Measurements from ENCODE around the gene NRG3. TPM values are rescaled to one million over a fixed set of nuclear protein-coding genes. Genes with fewer than 3 reads are reported as not detected.

Gene NRG3
- total RNA-seq, 1 donor from 2014 or later, result 0.92 TPM

DNA sequence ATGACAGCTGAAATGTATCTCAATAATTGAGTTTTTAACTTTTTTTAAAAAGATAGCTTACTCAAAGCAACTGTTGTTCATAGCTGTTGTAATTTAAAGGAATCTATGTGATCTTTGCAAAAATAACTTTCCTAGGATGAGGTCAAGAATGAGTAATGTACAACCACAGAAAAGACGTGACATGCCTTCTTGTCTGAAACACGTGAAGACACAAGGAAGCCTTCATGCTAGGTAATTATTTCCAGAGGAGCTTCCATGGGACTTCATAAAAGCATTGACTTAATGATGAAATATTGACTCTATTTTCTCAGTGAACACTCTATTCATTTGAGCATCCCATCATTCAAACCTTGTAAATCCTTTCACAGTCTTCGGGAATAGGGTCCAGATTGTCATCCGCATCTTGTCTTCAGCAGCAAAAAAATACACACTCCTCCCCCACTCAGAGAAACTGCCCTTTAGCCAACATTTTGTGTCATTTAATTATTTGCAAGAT, 528.0 kb downstream of the NRG3 start:
- H3K4me3 ChIP-seq (ENCODE audit: low read depth, low read length), result no peak overlapping the region
- no peak for TF ChIP-seq CTCF (conservative IDR thresholded peaks at IDR 0.05; ENCODE audit: low read depth, low read length)
- peak; percentile 36 for DNase-seq (ENCODE audit: low read depth)

- no peak for DNase-seq (ENCODE audit: low read depth)
- TF ChIP-seq CTCF (conservative IDR thresholded peaks at IDR 0.05; ENCODE audit: low read depth, low read length), result no peak
- H3K4me3 ChIP-seq (ENCODE audit: low read depth, low read length), result no peak overlapping the region
Measured at GRCh38 chr10:82409671-82410070, 534.7 kb downstream of the NRG3 start.

GRCh38 chr10:82411416-82411815, 536.4 kb downstream of the NRG3 start:
- H3K4me3 ChIP-seq (ENCODE audit: low read depth, low read length), result no peak overlapping the region
- no peak for DNase-seq (ENCODE audit: low read depth)
- TF ChIP-seq CTCF (conservative IDR thresholded peaks at IDR 0.05; ENCODE audit: low read depth, low read length), result no peak

DNA sequence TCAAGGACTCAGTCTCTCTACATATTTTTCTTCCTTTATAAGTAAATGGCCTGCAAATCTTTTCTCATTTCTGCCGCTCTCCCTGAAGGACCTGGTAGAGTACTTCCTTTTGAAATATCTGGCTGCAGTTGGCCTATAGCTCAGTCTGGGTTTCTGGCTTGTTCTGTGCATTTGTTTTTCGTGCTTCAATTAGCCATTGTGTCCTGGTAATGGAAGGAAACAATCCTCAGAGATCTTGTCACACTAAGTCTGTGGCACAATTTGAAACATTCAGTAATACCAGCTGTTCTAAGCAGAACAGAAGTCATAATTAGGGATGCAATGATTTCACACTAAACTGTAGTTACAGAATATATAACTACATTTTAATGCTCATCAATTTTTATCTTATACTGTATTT, 545.0 kb downstream of the NRG3 start:
- no peak for DNase-seq (ENCODE audit: low read depth)
- H3K4me3 ChIP-seq (ENCODE audit: low read depth, low read length), result no peak overlapping the region
- no peak for TF ChIP-seq CTCF (conservative IDR thresholded peaks at IDR 0.05; ENCODE audit: low read depth, low read length)

DNA sequence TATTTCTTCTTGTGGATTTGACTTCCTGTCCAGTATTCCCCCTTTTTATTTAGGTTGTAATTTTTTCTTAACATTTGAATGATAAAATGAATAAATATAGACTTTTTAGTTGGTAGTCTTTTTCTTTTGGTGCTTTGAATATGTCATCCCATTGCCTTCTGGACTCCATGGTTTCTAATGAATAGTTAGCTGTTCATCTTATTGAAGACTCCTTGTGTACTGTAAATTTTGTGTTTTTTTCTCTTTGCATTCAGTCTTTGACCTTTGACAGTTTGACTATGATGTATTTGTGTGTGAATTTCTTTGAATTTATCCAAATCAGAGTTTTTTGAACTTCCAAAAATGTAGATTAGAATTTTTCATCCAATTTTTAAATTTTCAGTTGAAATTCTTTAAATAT, 554.3 kb downstream of the NRG3 start:
- H3K4me3 ChIP-seq (ENCODE audit: low read depth, low read length), result no peak overlapping the region
- no peak for TF ChIP-seq CTCF (conservative IDR thresholded peaks at IDR 0.05; ENCODE audit: low read depth, low read length)
- no peak for DNase-seq (ENCODE audit: low read depth)

DNA sequence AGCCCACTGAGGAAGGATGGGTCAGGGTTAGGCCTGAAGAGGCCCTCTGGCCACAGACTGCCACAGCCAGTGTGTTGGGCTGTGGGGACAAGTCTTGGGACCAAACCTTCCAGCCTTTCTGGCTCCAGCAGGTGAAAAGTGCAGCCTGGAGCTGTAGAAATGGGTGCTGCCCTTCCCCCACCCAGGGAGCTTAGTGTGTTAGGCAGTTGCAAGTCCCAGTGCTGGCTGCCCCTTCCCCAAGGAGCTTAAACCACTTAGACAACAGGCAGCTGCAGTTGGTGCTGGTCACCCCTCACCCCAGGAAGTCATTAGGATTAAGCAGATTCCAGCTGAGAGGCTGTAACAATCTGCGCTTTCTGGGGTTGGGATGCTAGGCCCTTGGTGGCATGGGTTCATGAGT, 563.3 kb downstream of the NRG3 start:
- no peak for TF ChIP-seq CTCF (conservative IDR thresholded peaks at IDR 0.05; ENCODE audit: low read depth, low read length)
- H3K4me3 ChIP-seq (ENCODE audit: low read depth, low read length), result no peak overlapping the region
- DNase-seq (ENCODE audit: low read depth), result no peak

GRCh38 chr10:82440775-82441174, 565.8 kb downstream of the NRG3 start:
- no peak for TF ChIP-seq CTCF (conservative IDR thresholded peaks at IDR 0.05; ENCODE audit: low read depth, low read length)
- no peak overlapping the region for H3K4me3 ChIP-seq (ENCODE audit: low read depth, low read length)
- DNase-seq (ENCODE audit: low read depth), result no peak
